H9 (cell line): ENCODE data around the gene CALHM6. TPM values are rescaled to one million over a fixed set of nuclear protein-coding genes. Genes with fewer than 3 reads are reported as not detected.

Experiments
- DNase-seq: peaks from one replicate; pipeline ENCODE4 v3.0.0-alpha.2; 2017
- H2AFZ ChIP-seq: one replicate; pipeline ENCODE4 v1.6.1; 2013; ENCODE audit warnings: mild to moderate bottlenecking, low read length, control low read depth, moderate library complexity
- H2AK5ac ChIP-seq: 2 replicates; pipeline ENCODE4 v1.6.1; 2013; ENCODE audit warnings: low read length, control low read depth, mixed read lengths; ENCODE audit not compliant: insufficient read length
- H2BK120ac ChIP-seq: one replicate; pipeline ENCODE4 v1.6.1; 2013; ENCODE audit warnings: low read depth, mild to moderate bottlenecking, low read length, control low read depth, inconsistent platforms; ENCODE audit not compliant: poor library complexity, severe bottlenecking
- H2BK12ac ChIP-seq: 2 replicates; pipeline ENCODE4 v1.6.1; 2013; ENCODE audit warnings: low read length, control low read depth, mixed read lengths, low read depth; ENCODE audit not compliant: insufficient read length
- H2BK15ac ChIP-seq: 2 replicates; pipeline ENCODE4 v1.6.1; 2013; ENCODE audit warnings: low read depth, low read length, control low read depth
- H2BK20ac ChIP-seq: one replicate; pipeline ENCODE4 v1.6.1; 2013; ENCODE audit warnings: low read depth, mild to moderate bottlenecking, low read length, control low read depth, inconsistent platforms; ENCODE audit not compliant: poor library complexity, severe bottlenecking
- H2BK5ac ChIP-seq: 2 replicates; pipeline ENCODE4 v1.6.1; 2013; ENCODE audit warnings: low read length, control low read depth, mixed read lengths; ENCODE audit not compliant: insufficient read length
- H3K14ac ChIP-seq: 2 replicates; pipeline ENCODE4 v1.6.1; 2013; ENCODE audit warnings: low read length, control low read depth; ENCODE audit not compliant: insufficient read depth
- H3K18ac ChIP-seq: 2 replicates; pipeline ENCODE4 v1.6.1; 2013; ENCODE audit warnings: low read depth, mild to moderate bottlenecking, mixed read lengths, low read length, control low read depth; ENCODE audit not compliant: insufficient read length
- H3K23ac ChIP-seq: 2 replicates; pipeline ENCODE4 v1.6.1; 2013; ENCODE audit warnings: low read length, control low read depth, mixed read lengths, low read depth; ENCODE audit not compliant: insufficient read length
- H3K23me2 ChIP-seq: 2 replicates; pipeline ENCODE4 v1.6.1; 2013; ENCODE audit warnings: low read depth, mild to moderate bottlenecking, mixed read lengths, low read length, control low read depth; ENCODE audit not compliant: insufficient read length, poor library complexity, severe bottlenecking
- H3K27ac ChIP-seq: 2 replicates; pipeline ENCODE4 v1.5.1; 2013; ENCODE audit warnings: low read length, control low read depth, mixed read lengths, low read depth; ENCODE audit not compliant: insufficient read length
- H3K27me3 ChIP-seq: 2 replicates; pipeline ENCODE4 v1.6.1; 2013; ENCODE audit warnings: low read length, control low read depth, inconsistent platforms; ENCODE audit not compliant: insufficient read depth
- H3K4ac ChIP-seq: 2 replicates; pipeline ENCODE4 v1.6.1; 2013; ENCODE audit warnings: low read depth, mild to moderate bottlenecking, control low read depth, inconsistent platforms, low read length, moderate library complexity
- H3K4me1 ChIP-seq: 2 replicates; pipeline ENCODE4 v1.6.1; 2013; ENCODE audit warnings: low read length, control low read depth, inconsistent platforms; ENCODE audit not compliant: insufficient read depth
- H3K4me2 ChIP-seq: 2 replicates; pipeline ENCODE4 v1.6.1; 2013; ENCODE audit warnings: low read length, control low read depth, mixed read lengths; ENCODE audit not compliant: insufficient read length, insufficient read depth
- H3K56ac ChIP-seq: 2 replicates; pipeline ENCODE4 v1.6.1; 2013; ENCODE audit warnings: low read depth, mild to moderate bottlenecking, mixed read lengths, low read length, control low read depth; ENCODE audit not compliant: insufficient read length
- H3K79me1 ChIP-seq: 2 replicates; pipeline ENCODE4 v1.6.1; 2013; ENCODE audit warnings: low read depth, mild to moderate bottlenecking, moderate library complexity, low read length, control low read depth, inconsistent platforms; ENCODE audit not compliant: insufficient read depth, poor library complexity, severe bottlenecking
- H3K79me2 ChIP-seq: 2 replicates; pipeline ENCODE4 v1.6.1; 2013; ENCODE audit warnings: low read length, control low read depth, inconsistent platforms; ENCODE audit not compliant: insufficient read depth
- H3K9ac ChIP-seq: 2 replicates; pipeline ENCODE4 v1.6.1; 2013; ENCODE audit warnings: low read length, control low read depth, mixed read lengths; ENCODE audit not compliant: insufficient read length; ENCODE audit errors: extremely low read depth
- H3K9me3 ChIP-seq: one replicate; pipeline ENCODE4 v1.6.1; 2013; ENCODE audit warnings: low read depth, low read length, inconsistent platforms; ENCODE audit not compliant: control insufficient read depth
- H3T11ph ChIP-seq: one replicate; pipeline ENCODE4 v1.6.1; 2013; ENCODE audit warnings: mild to moderate bottlenecking, low read length, control low read depth, inconsistent platforms
- H4K20me1 ChIP-seq: one replicate; pipeline ENCODE4 v1.6.1; 2013; ENCODE audit not compliant: control insufficient read depth, insufficient read length, insufficient read depth
- H4K5ac ChIP-seq: 2 replicates; pipeline ENCODE4 v1.6.1; 2013; ENCODE audit warnings: low read depth, mild to moderate bottlenecking, mixed read lengths, low read length, control low read depth; ENCODE audit not compliant: insufficient read length
- H4K8ac ChIP-seq: replicated peaks from 2 replicates; pipeline ENCODE4 v1.6.1; 2013; ENCODE audit warnings: low read length, control low read depth, mixed read lengths, low read depth; ENCODE audit not compliant: insufficient read length
- H4K91ac ChIP-seq: 2 replicates; pipeline ENCODE4 v1.6.1; 2013; ENCODE audit warnings: low read depth, mild to moderate bottlenecking, moderate library complexity, mixed read lengths, low read length, control low read depth; ENCODE audit not compliant: insufficient read length
- H3K27ac Mint-ChIP-seq, 3 experiments: 2 replicates in 2 of 3; 3 replicates in 1 of 3; pipeline ENCODE4 v1.8.0; 2020 to 2021; ENCODE audit warnings: mixed read lengths in 3 of 3, mild to moderate bottlenecking in 1 of 3, moderate library complexity in 1 of 3
- H3K27me3 Mint-ChIP-seq: 2 replicates; pipeline ENCODE4 v1.8.0; 2021; ENCODE audit warnings: low read depth, mild to moderate bottlenecking, moderate library complexity, mixed read lengths
- H3K36me3 Mint-ChIP-seq, 3 experiments: 2 replicates in 2 of 3; 3 replicates in 1 of 3; pipeline ENCODE4 v1.8.0; 2020 to 2021; ENCODE audit warnings: low read depth in 3 of 3, mixed read lengths in 3 of 3; ENCODE audit not compliant: insufficient read depth in 1 of 3
- H3K4me1 Mint-ChIP-seq, 2 experiments: 2 replicates each; pipeline ENCODE4 v1.8.0; 2020; ENCODE audit warnings: mixed read lengths in 2 of 2
- H3K4me3 Mint-ChIP-seq, 2 experiments: 2 replicates in 1 of 2; 3 replicates in 1 of 2; pipeline ENCODE4 v1.8.0; 2020 to 2021; ENCODE audit warnings: mild to moderate bottlenecking in 2 of 2, mixed read lengths in 2 of 2, moderate library complexity in 1 of 2
- H3K9me3 Mint-ChIP-seq, 2 experiments: 2 replicates in 1 of 2; 3 replicates in 1 of 2; pipeline ENCODE4 v1.8.0; 2020; ENCODE audit warnings: mild to moderate bottlenecking in 2 of 2, mixed read lengths in 2 of 2, moderate library complexity in 1 of 2
- CTCF ChIP-seq: fragments of 200-600 bp; sonication (generic); conservative IDR thresholded peaks from 3 replicates; pipeline ENCODE4 v1.8.0; 2021; ENCODE audit warnings: antibody characterized with exemption, mild to moderate bottlenecking
- WGBS: extraction: QIAGEN DNeasy Blood & Tissue Kit; methylation state at CpG from one replicate; pipeline ENCODE4 v1.1.7; 2013; ENCODE audit warnings: missing lambda C conversion rate, low lambda C conversion rate, mixed read lengths; ENCODE audit not compliant: insufficient read length; ENCODE audit errors: extremely low coverage; 5-methylcytosine and 5-hydroxymethylcytosine counted together
- total RNA-seq: library from RNA; stranded (reverse); gene quantifications from 2 replicates; pipeline ENCODE4 v1.2.1, GENCODE V29; 2021

CALHM6 gene
- total RNA-seq, 1 experiment from 2014 or later, result 0.44 TPM

- Histone ChIP-seq H3K27me3 (no peaks in the 10 kb centered on the region), H4K91ac (no peak overlapping the region), H2BK5ac (no peak overlapping the region), H4K20me1 (no peaks in the 10 kb centered on the region), H3K9ac (no peak overlapping the region), H3K23me2 (no peaks in the 10 kb centered on the region), H3T11ph (no peak overlapping the region), H3K56ac (no peak overlapping the region), H3K14ac (no peak overlapping the region), H2BK20ac (no peak overlapping the region), H2BK15ac (no peak overlapping the region), H2AK5ac (no peak overlapping the region), H4K8ac (no peak overlapping the region), H3K9me3 (no peaks in the 10 kb centered on the region), H3K4ac (no peak overlapping the region), H3K23ac (no peak overlapping the region), H2AFZ (no peak overlapping the region), H2BK120ac (no peak overlapping the region), H3K79me1 (no peaks in the 10 kb centered on the region), H3K4me2 (no peak overlapping the region), H3K4me1 (no peaks in the 10 kb centered on the region), H4K5ac (no peak overlapping the region), H3K18ac (no peak overlapping the region), H3K27ac (no peak overlapping the region), H2BK12ac (no peak overlapping the region), H3K79me2 (no peaks in the 10 kb centered on the region)
- peaks cover 1% of the 10 kb centered on the region; the same call in 1 of the 2 replicates for H3K27me3 Mint-ChIP-seq
- WGBS, result no CpG with 5 or more reads among the region's 2 CpGs
- no peaks in the 10 kb centered on the region for H3K36me3 Mint-ChIP-seq
- no peak overlapping the region for H3K4me3 Mint-ChIP-seq
- no peaks in the 10 kb centered on the region for H3K9me3 Mint-ChIP-seq
- H3K27ac Mint-ChIP-seq, result no peak overlapping the region
- TF ChIP-seq CTCF, result no peak
- no peak for DNase-seq
- peaks cover 2 to 4% of the 10 kb centered on the region in 2 experiments; a peak in 2 of 4 replicates for H3K4me1 Mint-ChIP-seq
Observed at GRCh38 chr6:116452531-116452930, 8.6 kb upstream of the CALHM6 start.
